ENCODE data around the gene MYEF2. TPM values are rescaled to one million over a fixed set of nuclear protein-coding genes. Genes with fewer than 3 reads are reported as not detected.

MYEF2 gene
- total RNA-seq, 1 donor from 2014 or later, result 45.9 TPM

DNA sequence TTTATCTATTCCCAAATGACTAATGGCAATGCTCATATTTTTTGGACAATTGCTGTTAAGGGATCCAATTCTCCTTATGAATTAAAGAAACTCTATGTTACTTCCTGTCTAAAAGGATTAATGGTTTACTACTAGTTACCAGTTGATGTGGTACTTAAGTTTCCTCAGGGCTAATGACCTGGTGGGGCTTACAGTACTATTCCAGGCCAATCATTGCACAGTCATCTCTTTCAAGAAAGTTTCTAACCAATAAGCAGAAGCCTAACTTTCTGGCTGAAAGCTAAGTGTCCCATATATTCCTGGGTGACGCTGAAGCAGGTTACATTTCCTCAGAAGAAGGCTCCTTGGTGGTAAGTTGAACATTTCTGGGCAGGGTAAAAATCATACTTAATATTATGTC, 27.9 kb upstream of the MYEF2 start, which contains the start of gene SLC12A1:
Gene SLC12A1 (plus strand): TSS at position 322 of the 400 bp plus-strand sequence. CDS start 1,418 bp downstream, outside the sequence.
- Histone ChIP-seq H3K36me3 (ENCODE audit: control insufficient read depth, insufficient read depth, low read length) (no peaks in the 10 kb centered on the region), H3K4me3 (ENCODE audit: low read depth, low read length) (no peak within 1 kb of the TSS), H3K27me3 (ENCODE audit: control insufficient read depth, insufficient read depth, low read length) (no peaks in the 10 kb centered on the region)
- no peak for DNase-seq (ENCODE audit: low read depth)
- no peak for TF ChIP-seq CTCF (IDR thresholded peaks at IDR 0.05; ENCODE audit: insufficient read depth, low read length, poor library complexity, severe bottlenecking)

DNA sequence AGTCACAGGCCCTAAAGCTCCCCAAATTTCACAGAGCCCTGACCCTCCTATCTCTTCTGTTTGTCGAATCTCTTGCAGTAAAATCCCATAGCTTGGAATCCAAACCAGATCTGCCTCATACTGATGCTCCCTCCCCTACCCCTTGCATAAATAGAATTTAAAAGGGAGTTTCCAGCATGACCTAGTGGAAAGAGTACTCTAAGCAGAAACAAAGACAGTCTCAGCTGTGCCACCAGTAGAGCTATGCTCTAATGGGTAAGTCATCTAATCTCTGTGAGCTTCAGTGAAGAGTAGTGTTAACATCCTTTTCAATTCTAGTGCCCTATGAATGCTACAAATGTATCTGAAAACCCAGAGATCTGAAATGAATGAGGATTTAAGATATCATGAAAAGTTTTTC, 24.0 kb upstream of the MYEF2 start:
- Histone ChIP-seq H3K27me3 (ENCODE audit: control insufficient read depth, insufficient read depth, low read length) (no peaks in the 10 kb centered on the region), H3K4me3 (ENCODE audit: low read depth, low read length) (no peak overlapping the region), H3K36me3 (ENCODE audit: control insufficient read depth, insufficient read depth, low read length) (no peaks in the 10 kb centered on the region)
- no peak for DNase-seq (ENCODE audit: low read depth)
- TF ChIP-seq CTCF (IDR thresholded peaks at IDR 0.05; ENCODE audit: insufficient read depth, low read length, poor library complexity, severe bottlenecking), result no peak

DNA sequence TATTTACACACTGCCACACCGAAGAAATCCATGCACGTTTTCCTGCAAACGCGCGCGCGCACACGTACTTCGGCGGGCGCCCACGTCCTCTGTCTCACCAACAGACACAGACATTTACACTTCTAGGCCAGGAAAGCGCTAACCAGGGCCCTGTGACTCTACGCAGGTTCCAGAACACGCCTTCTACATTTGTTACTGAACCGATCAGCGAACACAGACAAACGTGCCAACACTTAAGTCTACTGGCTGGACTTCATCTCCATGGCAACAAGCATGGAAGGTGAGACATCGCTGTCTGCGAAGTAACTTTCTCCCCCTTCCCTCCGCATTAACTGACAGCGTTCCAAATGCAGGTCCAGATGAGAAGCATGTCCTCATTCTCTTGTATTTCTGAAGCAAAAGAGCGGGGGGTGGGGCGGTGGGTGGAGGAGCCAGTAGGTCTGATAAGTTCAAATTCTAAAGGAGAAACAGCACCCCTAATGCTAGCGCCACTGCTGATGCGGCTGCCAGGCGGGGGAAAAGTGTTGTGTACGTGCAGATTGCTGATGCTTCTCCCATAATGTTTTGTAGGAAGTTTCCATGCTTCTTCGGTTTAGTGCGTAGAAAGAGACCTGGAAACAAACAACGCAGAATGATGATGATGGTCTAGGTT, 13.6 kb upstream of the MYEF2 start, which contains the start of gene CTXN2:
Gene CTXN2 (plus strand): TSS at position 92 of the 652 bp plus-strand sequence. CDS start 9,636 bp downstream, outside the sequence.
- DNase-seq (ENCODE audit: low read depth), result no peak

DNA sequence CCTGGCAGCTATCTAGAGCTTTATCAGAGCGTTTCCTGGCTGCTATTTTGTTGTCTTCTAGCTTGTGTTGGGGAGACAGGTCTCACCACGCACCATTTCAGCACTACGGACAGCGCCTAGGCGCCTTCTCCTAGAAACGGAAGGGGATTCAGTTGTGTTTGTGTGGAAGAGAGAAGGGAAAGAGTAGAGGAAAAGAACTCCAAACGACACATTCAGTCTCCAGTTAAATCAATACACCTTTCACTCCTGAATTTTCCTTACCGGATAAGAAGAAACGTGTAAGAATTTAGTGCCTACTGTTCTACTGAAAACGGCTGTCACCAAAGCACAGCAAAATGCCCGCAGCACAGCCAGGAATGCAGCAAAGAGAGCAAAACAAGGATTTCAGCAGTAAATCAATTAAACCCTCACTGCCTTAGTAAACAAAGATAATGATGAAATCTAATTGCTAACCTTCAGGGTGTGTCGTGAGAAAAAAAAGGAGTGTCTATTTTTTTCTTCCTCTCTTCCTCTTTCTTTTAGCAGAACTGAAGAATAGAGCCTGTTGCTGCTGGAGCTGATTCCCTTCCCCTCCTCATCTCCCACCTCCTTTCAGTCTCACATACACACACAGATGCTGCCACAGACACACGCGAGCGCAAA, 13.0 kb upstream of the MYEF2 start:
- no peaks in the 10 kb centered on the region for H3K36me3 ChIP-seq (ENCODE audit: control insufficient read depth, insufficient read depth, low read length)
- H3K27me3 ChIP-seq (ENCODE audit: control insufficient read depth, insufficient read depth, low read length), result peaks cover 9% of the 10 kb centered on the region
- peak overlapping the region; percentile 24 for H3K4me3 ChIP-seq (ENCODE audit: low read depth, low read length)
- TF ChIP-seq CTCF (IDR thresholded peaks at IDR 0.05; ENCODE audit: insufficient read depth, low read length, poor library complexity, severe bottlenecking), result no peak
- no peak for DNase-seq (ENCODE audit: low read depth)

More for the DNA sequence above, 13.6 kb upstream of the MYEF2 start, which contains the start of gene CTXN2:
- TF ChIP-seq CTCF (IDR thresholded peaks at IDR 0.05; ENCODE audit: insufficient read depth, low read length, poor library complexity, severe bottlenecking), result no peak
- Histone ChIP-seq H3K27me3 (ENCODE audit: control insufficient read depth, insufficient read depth, low read length) (peaks cover 9% of the 10 kb centered on the region), H3K4me3 (ENCODE audit: low read depth, low read length) (peak within 1 kb of the TSS; percentile 24), H3K36me3 (ENCODE audit: control insufficient read depth, insufficient read depth, low read length) (no peaks in the 10 kb centered on the region)

GRCh38 chr15:48186271-48186670, 8.2 kb upstream of the MYEF2 start:
- TF ChIP-seq CTCF (IDR thresholded peaks at IDR 0.05; ENCODE audit: insufficient read depth, low read length, poor library complexity, severe bottlenecking), result no peak

More at GRCh38 chr15:48186271-48186670, 8.2 kb upstream of the MYEF2 start:
- no peak overlapping the region for H3K4me3 ChIP-seq (ENCODE audit: low read depth, low read length)
- peaks cover 2% of the 10 kb centered on the region for H3K27me3 ChIP-seq (ENCODE audit: control insufficient read depth, insufficient read depth, low read length)
- no peak for DNase-seq (ENCODE audit: low read depth)
- H3K36me3 ChIP-seq (ENCODE audit: control insufficient read depth, insufficient read depth, low read length), result no peaks in the 10 kb centered on the region
